B cell (primary cell): ENCODE measurements around the gene MYCN. TPM values are rescaled to one million over a fixed set of nuclear protein-coding genes. Genes with fewer than 3 reads are reported as not detected.
"Not testable (repeated sequence)": the region's sequence is repeated elsewhere in the genome, so short reads cannot be mapped to it uniquely, and the experiment has no call there.

Experiments used
- ATAC-seq: fragments of 200-7000 bp; cut with Tn5 transposase; one replicate; pipeline ENCODE4 v1.10.0; 2021; ENCODE audit warnings: low read depth, mild to moderate bottlenecking, moderate number of reproducible peaks, moderate library complexity
- CTCF ChIA-PET: fragments of 350-600 bp; sonication (Branson Sonifier 250); formaldehyde crosslinking; loops from one replicate; lab custom pipeline; 2021; ENCODE audit warnings: antibody characterized with exemption, inconsistent platforms; lab: Charles Lee
- POLR2A ChIA-PET: fragments of 350-600 bp; sonication (Branson Sonifier 250); formaldehyde crosslinking; loops from one replicate; lab custom pipeline; 2021; ENCODE audit warnings: antibody characterized with exemption; lab: Charles Lee
- DNase-seq: peaks from one replicate; pipeline ENCODE4 v3.0.0; 2013
- H2AFZ ChIP-seq: 2 replicates; pipeline ENCODE4 v1.6.1; 2012; ENCODE audit warnings: mild to moderate bottlenecking, low read depth, low read length; ENCODE audit not compliant: insufficient read depth, poor library complexity, severe bottlenecking
- H3K27ac ChIP-seq, 2 donors: 1 replicate in 1 of 2; 2 replicates in 1 of 2; pipeline ENCODE4 v1.5.1; 2012 to 2013; ENCODE audit warnings: low read length in 2 of 2, mild to moderate bottlenecking in 2 of 2, moderate library complexity in 1 of 2
- H3K27me3 ChIP-seq, 4 experiments: fragments of 200-600 bp in 1 of 4; sonication (generic) in 1 of 4; replicated peaks in 1 of 4; 1 replicate in 2 of 4; 2 replicates in 2 of 4; pipeline versions ENCODE4 v1.6.1 to v1.7.0; 2013 to 2016; ENCODE audit warnings: low read length in 3 of 4, mild to moderate bottlenecking in 2 of 4, mixed read lengths in 1 of 4, moderate library complexity in 1 of 4; ENCODE audit not compliant: insufficient read depth in 4 of 4, control insufficient read depth in 3 of 4; ENCODE audit errors: control extremely low read depth in 1 of 4
- H3K36me3 ChIP-seq, 2 experiments: replicated peaks in 1 of 2; 1 replicate in 1 of 2; 2 replicates in 1 of 2; pipeline versions ENCODE4 v1.6.1 to v1.7.1; 2013; ENCODE audit warnings: low read length in 1 of 2; ENCODE audit not compliant: insufficient read depth in 2 of 2, control insufficient read depth in 1 of 2; ENCODE audit errors: control extremely low read depth in 1 of 2, extremely low read depth in 1 of 2
- H3K4me1 ChIP-seq, 2 donors: fragments of 200-600 bp in 1 of 2; sonication (generic) in 1 of 2; 1 replicate in 1 of 2; 2 replicates in 1 of 2; pipeline versions ENCODE4 v1.5.1 to v1.6.1; 2013 to 2017; ENCODE audit warnings: low read length in 2 of 2; ENCODE audit not compliant: control insufficient read depth in 2 of 2, insufficient read depth in 2 of 2
- H3K4me2 ChIP-seq: replicated peaks from 2 replicates; pipeline ENCODE3; 2012; ENCODE audit warnings: mild to moderate bottlenecking, low read depth, low read length; ENCODE audit not compliant: poor library complexity, severe bottlenecking
- H3K4me3 ChIP-seq, 5 experiments: fragments of 200-600 bp in 1 of 5; sonication (generic) in 1 of 5; 1 replicate in 3 of 5; 2 replicates in 2 of 5; pipeline versions ENCODE4 v1.5.1 to v1.7.0; 2011 to 2016; ENCODE audit warnings: low read length in 4 of 5, mild to moderate bottlenecking in 4 of 5, low read depth in 2 of 5, control low read depth in 1 of 5, moderate library complexity in 1 of 5; ENCODE audit not compliant: insufficient read depth in 1 of 5; ENCODE audit errors: control extremely low read depth in 1 of 5, extremely low read depth in 1 of 5
- H3K79me2 ChIP-seq: fragments of 200-600 bp; sonication (generic); one replicate; pipeline ENCODE4 v1.6.0; 2016; ENCODE audit warnings: low read length; ENCODE audit not compliant: control insufficient read depth, insufficient read depth
- H3K9ac ChIP-seq: fragments of 200-600 bp; sonication (generic); 2 replicates; pipeline ENCODE4 v1.6.1; 2017; ENCODE audit warnings: mild to moderate bottlenecking, low read length, moderate library complexity
- H3K9me3 ChIP-seq, 3 donors: one replicate each; pipeline versions ENCODE4 v1.6.1 to v1.7.1; 2013; ENCODE audit warnings: low read length in 2 of 3; ENCODE audit not compliant: control insufficient read depth in 2 of 3, insufficient read depth in 1 of 3; ENCODE audit errors: control extremely low read depth in 1 of 3
- H4K20me1 ChIP-seq: 2 replicates; pipeline ENCODE4 v1.6.0; 2012; ENCODE audit warnings: mild to moderate bottlenecking, low read length; ENCODE audit not compliant: insufficient read depth, control insufficient read depth, poor library complexity, severe bottlenecking
- H3K27ac Mint-ChIP-seq: one replicate; pipeline ENCODE4 v1.8.0; 2021; ENCODE audit warnings: mixed read lengths
- H3K27me3 Mint-ChIP-seq: one replicate; pipeline ENCODE4 v1.8.0; 2021; ENCODE audit warnings: mixed read lengths
- H3K4me1 Mint-ChIP-seq: one replicate; pipeline ENCODE4 v1.8.0; 2021; ENCODE audit warnings: mixed read lengths
- H3K4me3 Mint-ChIP-seq: one replicate; pipeline ENCODE4 v1.8.0; 2021; ENCODE audit warnings: mixed read lengths
- H3K9me3 Mint-ChIP-seq: one replicate; pipeline ENCODE4 v1.8.0; 2022; ENCODE audit warnings: mixed read lengths; ENCODE audit not compliant: insufficient read depth
- EZH2 ChIP-seq: IDR thresholded peaks from 2 replicates; pipeline ENCODE4 v1.6.1; 2012; ENCODE audit warnings: borderline replicate concordance, low read depth, mild to moderate bottlenecking, moderate library complexity, low read length; ENCODE audit not compliant: insufficient read depth, poor library complexity, severe bottlenecking
- WGBS: methylation state at CpG from one replicate; pipeline ENCODE4 v1.1.5; 2013; ENCODE audit warnings: missing lambda C conversion rate; ENCODE audit not compliant: insufficient coverage; 5-methylcytosine and 5-hydroxymethylcytosine counted together
- intact Hi-C: fragments of 100-400 bp; cut with micrococcal nuclease; formaldehyde crosslinking; loops from one replicate; pipeline ENCODE4 v1.10.0; 2022
- polyA plus RNA-seq: library from polyadenylated mRNA; depleted of rRNA; stranded (reverse); fragments of >200 nt; gene quantifications from 2 replicates; pipeline ENCODE4 v1.2.3, GENCODE V29; 2012
- total RNA-seq, 2 donors: library from RNA; stranded (reverse); fragments of 120-200 nt in 1 of 2; gene quantifications; 1 replicate in 1 of 2; 2 replicates in 1 of 2; pipeline versions ENCODE4 v1.2.3 to v1.2.4, GENCODE V29; 2013 to 2022
- TF ChIP-seq, protein P1 (sequence below): fragments of 200-600 bp; IDR thresholded peaks from one replicate; pipeline ENCODE4 v1.8.0; 2022; ENCODE audit warnings: antibody characterized with exemption, mild to moderate bottlenecking

MYCN gene
- total and polyA plus RNA-seq, 2 donors (not counting 1 experiment from before 2014, with no cell fraction given), result not detected

DNA sequence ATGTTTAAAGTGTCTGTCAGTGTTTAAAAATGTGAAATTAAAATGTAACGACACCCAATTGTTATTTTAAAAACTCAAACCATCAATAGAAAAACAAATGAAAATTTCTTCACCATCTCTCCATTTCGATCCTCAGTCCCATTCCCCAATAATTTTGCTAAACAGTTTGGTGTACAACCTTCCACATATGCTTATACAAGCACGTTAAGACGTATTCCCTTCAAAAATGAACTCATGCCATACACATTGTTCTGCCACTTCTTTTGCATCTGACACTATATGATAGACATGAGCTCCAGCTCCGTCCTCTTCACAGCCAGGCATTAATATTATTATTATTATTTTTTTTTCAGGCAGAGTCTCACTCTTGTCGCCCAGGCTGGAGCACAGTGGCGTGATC lies 14.1 kb upstream of the MYCN start:
- H3K4me1 ChIP-seq, result no peaks in the 10 kb centered on the region
- CTCF ChIA-PET, result no interaction called here
- no peaks in the 10 kb centered on the region for H3K79me2 ChIP-seq
- POLR2A ChIA-PET, result no interaction called here
- no peak overlapping the region for H2AFZ ChIP-seq
- H3K4me2 ChIP-seq, result no peak overlapping the region
- H3K27ac ChIP-seq, result no peak overlapping the region
- H3K9me3 Mint-ChIP-seq, result no peaks in the 10 kb centered on the region
- H4K20me1 ChIP-seq, result no peaks in the 10 kb centered on the region
- ATAC-seq (no peak), DNase-seq (no peak)
- no peak overlapping the region for H3K4me3 Mint-ChIP-seq
- H3K4me1 Mint-ChIP-seq, result no peaks in the 10 kb centered on the region
- H3K4me3 ChIP-seq, result no peak overlapping the region
- no peaks in the 10 kb centered on the region for H3K36me3 ChIP-seq
- H3K27ac Mint-ChIP-seq, result no peak overlapping the region
- H3K27me3 ChIP-seq, result no peaks in the 10 kb centered on the region
- TF ChIP-seq EZH2, result no peak
- TF ChIP-seq, protein P1, sequence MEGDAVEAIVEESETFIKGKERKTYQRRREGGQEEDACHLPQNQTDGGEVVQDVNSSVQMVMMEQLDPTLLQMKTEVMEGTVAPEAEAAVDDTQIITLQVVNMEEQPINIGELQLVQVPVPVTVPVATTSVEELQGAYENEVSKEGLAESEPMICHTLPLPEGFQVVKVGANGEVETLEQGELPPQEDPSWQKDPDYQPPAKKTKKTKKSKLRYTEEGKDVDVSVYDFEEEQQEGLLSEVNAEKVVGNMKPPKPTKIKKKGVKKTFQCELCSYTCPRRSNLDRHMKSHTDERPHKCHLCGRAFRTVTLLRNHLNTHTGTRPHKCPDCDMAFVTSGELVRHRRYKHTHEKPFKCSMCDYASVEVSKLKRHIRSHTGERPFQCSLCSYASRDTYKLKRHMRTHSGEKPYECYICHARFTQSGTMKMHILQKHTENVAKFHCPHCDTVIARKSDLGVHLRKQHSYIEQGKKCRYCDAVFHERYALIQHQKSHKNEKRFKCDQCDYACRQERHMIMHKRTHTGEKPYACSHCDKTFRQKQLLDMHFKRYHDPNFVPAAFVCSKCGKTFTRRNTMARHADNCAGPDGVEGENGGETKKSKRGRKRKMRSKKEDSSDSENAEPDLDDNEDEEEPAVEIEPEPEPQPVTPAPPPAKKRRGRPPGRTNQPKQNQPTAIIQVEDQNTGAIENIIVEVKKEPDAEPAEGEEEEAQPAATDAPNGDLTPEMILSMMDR, result no peak
- no peaks in the 10 kb centered on the region for H3K9me3 ChIP-seq
- H3K9ac ChIP-seq, result no peak overlapping the region
- H3K27me3 Mint-ChIP-seq, result peaks cover 11% of the 10 kb centered on the region
- WGBS, result 92% methylated on average over 5 of the region's 7 CpGs
- intact Hi-C loops, result no loop called here

DNA sequence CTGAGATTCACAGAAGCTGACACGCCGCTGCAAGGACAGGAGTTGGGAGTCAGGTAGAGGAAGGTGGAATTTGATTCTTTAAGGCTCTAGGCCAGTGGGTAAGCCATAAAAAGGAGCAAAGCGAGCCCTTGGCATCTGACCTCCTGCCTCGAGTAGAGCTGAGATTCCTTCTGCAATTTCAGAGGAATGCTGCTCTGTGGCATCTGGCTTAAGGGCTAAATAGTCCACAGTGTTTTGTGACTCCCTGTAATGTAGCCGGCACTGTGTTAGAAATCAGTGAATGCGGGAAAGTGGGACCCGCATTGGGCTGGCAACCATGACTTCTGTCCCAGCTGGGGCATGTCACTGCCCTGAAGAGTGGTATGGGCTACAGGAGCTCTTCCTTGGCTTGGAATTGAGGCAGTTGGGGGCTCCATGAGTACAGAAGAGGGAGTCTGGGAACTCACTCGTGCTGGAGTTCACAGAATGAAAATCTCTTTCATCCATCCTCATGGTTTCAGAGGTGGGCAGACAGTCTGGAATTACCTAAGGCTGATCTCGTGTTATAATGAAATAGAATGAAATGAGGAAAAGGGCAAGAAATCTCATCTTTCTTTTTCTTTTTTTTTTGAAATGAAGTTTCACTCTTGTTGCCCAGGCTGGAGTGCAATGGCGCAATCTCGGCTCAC lies 12.7 kb upstream of the MYCN start:
- H3K79me2 ChIP-seq, result no peaks in the 10 kb centered on the region

DNA sequence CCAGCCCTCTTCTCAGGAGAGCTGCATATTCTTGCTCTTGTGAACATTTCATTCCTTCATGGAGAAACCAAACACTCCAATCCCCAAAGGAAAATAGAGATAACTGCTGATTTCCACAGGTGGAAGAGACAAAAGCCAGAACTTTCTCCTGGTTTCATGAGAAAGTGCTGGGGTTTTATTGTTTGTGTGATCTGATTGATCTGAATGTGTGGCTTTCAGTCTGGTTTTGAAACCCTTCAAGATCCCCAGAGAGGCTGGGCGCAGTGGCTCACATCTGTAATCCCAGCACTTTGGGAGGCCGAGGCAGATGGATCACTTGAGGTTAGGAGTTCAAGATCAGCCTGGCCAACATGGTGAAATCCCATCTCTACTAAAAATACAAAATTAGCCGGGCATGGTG lies 11.3 kb upstream of the MYCN start:
- CTCF ChIA-PET, intact Hi-C loops, DNase-seq: not testable (repeated sequence)

More for the DNA sequence above, 12.7 kb upstream of the MYCN start:
- Histone ChIP-seq H4K20me1 (no peaks in the 10 kb centered on the region), H2AFZ (no peak overlapping the region), H3K27me3 (no peaks in the 10 kb centered on the region), H3K9me3 (no peaks in the 10 kb centered on the region), H3K4me2 (no peak overlapping the region), H3K27ac (no peak overlapping the region), H3K36me3 (no peaks in the 10 kb centered on the region), H3K4me1 (no peaks in the 10 kb centered on the region), H3K9ac (no peak overlapping the region), H3K4me3 (no peak overlapping the region)
- DNase-seq (no peak), ATAC-seq (no peak)
- no peak overlapping the region for H3K4me3 Mint-ChIP-seq
- peaks cover 15% of the 10 kb centered on the region for H3K27me3 Mint-ChIP-seq
- no peak overlapping the region for H3K27ac Mint-ChIP-seq
- ChIA-PET POLR2A (no interaction called here), CTCF (no interaction called here)
- intact Hi-C loops, result no loop called here
- no peaks in the 10 kb centered on the region for H3K9me3 Mint-ChIP-seq
- 95% methylated on average over 7 of the region's 11 CpGs for WGBS
- H3K4me1 Mint-ChIP-seq, result no peaks in the 10 kb centered on the region
- TF ChIP-seq EZH2, result no peak
- TF ChIP-seq, protein P1, result no peak

More for the DNA sequence above, 11.3 kb upstream of the MYCN start:
- H3K4me3 ChIP-seq, H3K4me2 ChIP-seq, H3K4me3 Mint-ChIP-seq, H3K27me3 ChIP-seq, H3K27me3 Mint-ChIP-seq, H3K27ac ChIP-seq, POLR2A ChIA-PET, H3K27ac Mint-ChIP-seq, H3K79me2 ChIP-seq, H3K9me3 Mint-ChIP-seq, H3K4me1 Mint-ChIP-seq, H3K9ac ChIP-seq, H2AFZ ChIP-seq, H3K9me3 ChIP-seq, H3K4me1 ChIP-seq, H3K36me3 ChIP-seq, ATAC-seq, H4K20me1 ChIP-seq: not testable (repeated sequence)
- WGBS, result 100% methylated on average over 1 of the region's 3 CpGs
